ENCODE results near the gene DNAH2.
A peak's percentile ranks its signal among the peaks of the same experiment; 100 is the strongest.

The DNAH2 gene

DNA sequence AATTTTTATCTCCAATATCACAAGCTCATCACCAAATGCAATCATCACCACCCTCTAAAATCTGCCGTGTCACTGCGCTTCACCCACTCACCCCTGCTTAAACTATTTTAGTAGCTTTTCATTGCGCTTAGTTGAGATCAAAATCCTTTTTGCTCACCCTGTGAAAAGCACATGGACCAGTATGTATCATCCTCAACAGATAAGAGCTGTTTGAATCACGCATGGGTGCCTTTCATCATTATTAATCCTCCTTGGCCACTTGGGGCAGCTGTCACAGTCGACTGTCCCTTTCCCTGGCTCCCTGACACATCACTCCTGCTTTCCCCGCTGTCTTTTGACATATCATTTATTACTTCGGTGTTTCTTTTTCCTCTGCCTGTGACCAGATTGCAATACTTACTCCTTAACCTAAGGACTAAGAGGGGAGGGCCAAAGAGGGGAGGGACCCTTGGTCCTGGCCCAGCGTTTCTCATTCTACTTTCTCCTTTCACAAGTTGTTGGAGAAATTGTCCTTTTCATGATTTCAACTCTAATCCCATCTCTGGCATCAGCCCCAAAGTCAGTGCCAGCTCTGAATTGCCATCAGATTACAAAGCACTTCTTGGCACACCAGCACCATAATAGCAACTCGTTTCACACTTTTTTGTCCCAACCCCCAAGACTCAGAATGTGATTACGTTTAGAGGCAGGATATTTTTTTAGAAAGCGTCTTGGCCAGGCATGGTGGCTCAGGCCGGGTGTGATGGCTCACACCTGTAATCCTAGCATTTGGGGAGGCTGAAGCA lies 107.9 kb downstream of the DNAH2 start:
- no peak overlapping the region for H3K4me3 ChIP-seq (ENCODE audit: low read length)
- TF ChIP-seq, protein P1, sequence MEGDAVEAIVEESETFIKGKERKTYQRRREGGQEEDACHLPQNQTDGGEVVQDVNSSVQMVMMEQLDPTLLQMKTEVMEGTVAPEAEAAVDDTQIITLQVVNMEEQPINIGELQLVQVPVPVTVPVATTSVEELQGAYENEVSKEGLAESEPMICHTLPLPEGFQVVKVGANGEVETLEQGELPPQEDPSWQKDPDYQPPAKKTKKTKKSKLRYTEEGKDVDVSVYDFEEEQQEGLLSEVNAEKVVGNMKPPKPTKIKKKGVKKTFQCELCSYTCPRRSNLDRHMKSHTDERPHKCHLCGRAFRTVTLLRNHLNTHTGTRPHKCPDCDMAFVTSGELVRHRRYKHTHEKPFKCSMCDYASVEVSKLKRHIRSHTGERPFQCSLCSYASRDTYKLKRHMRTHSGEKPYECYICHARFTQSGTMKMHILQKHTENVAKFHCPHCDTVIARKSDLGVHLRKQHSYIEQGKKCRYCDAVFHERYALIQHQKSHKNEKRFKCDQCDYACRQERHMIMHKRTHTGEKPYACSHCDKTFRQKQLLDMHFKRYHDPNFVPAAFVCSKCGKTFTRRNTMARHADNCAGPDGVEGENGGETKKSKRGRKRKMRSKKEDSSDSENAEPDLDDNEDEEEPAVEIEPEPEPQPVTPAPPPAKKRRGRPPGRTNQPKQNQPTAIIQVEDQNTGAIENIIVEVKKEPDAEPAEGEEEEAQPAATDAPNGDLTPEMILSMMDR (conservative IDR thresholded peaks at IDR 0.05; ENCODE audit: low read depth, low read length): no peak
- DNase-seq (ENCODE audit: low read depth): peak; percentile 76

DNA sequence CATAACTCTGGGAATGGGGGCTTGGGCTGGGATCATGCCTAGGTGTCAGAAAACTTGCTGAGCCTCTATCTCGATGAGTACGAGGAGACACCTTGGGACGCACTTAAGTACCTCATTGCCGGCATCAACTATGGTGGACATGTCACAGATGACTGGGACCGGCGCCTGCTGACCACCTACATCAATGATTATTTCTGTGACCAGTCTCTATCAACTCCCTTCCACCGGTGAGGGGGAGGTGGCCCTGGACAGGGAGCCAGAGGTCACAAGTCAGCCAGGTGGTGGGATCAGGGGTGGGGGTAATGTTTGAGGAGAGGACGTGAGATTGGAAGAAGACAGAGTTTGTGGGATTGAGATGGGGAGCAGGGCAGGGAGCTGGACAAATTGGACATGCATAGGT lies 113.1 kb downstream of the DNAH2 start:
- DNase-seq (ENCODE audit: low read depth): no peak
- TF ChIP-seq, protein P1 (conservative IDR thresholded peaks at IDR 0.05; ENCODE audit: low read depth, low read length): no peak
- H3K4me3 ChIP-seq (ENCODE audit: low read length): no peak overlapping the region

DNA sequence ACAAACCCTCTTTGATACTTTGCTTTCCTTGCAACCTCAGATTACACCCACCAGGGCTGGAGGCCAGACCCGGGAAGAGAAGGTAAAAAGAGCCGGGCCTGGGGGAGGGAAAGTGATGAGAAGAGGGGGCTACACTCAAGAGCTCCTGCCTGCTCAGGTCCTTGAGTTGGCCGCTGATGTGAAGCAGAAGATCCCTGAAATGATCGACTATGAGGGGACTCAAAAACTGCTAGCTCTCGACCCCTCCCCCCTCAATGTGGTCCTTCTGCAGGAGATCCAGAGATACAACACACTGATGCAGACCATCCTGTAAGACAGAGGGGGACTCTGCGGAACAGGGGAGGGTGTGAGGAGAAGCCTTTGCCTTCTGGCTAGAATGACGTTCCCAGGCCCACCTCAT lies 113.7 kb downstream of the DNAH2 start:
- no peak for DNase-seq (ENCODE audit: low read depth)
- TF ChIP-seq, protein P1 (conservative IDR thresholded peaks at IDR 0.05; ENCODE audit: low read depth, low read length): no peak
- H3K4me3 ChIP-seq (ENCODE audit: low read length): no peak overlapping the region

DNA sequence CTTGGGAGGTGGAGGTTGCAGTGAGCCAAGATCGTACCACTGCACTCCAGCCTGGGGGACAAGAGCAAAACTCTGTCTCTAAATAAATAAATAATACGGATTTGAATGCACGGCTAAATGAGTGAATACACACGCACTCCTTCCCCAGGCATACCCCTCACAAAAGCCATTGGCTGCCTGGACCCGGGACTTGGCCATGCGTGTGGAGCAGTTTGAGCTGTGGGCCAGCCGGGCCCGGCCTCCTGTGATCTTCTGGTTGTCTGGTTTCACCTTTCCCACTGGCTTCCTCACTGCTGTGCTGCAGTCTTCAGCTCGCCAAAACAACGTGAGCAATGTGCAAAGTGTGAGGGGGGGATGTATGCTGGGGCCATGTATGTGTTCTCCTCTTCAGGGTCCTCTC lies 114.9 kb downstream of the DNAH2 start:
- TF ChIP-seq, protein P1 (conservative IDR thresholded peaks at IDR 0.05; ENCODE audit: low read depth, low read length): no peak
- no peak overlapping the region for H3K4me3 ChIP-seq (ENCODE audit: low read length)
- DNase-seq (ENCODE audit: low read depth): no peak

DNA sequence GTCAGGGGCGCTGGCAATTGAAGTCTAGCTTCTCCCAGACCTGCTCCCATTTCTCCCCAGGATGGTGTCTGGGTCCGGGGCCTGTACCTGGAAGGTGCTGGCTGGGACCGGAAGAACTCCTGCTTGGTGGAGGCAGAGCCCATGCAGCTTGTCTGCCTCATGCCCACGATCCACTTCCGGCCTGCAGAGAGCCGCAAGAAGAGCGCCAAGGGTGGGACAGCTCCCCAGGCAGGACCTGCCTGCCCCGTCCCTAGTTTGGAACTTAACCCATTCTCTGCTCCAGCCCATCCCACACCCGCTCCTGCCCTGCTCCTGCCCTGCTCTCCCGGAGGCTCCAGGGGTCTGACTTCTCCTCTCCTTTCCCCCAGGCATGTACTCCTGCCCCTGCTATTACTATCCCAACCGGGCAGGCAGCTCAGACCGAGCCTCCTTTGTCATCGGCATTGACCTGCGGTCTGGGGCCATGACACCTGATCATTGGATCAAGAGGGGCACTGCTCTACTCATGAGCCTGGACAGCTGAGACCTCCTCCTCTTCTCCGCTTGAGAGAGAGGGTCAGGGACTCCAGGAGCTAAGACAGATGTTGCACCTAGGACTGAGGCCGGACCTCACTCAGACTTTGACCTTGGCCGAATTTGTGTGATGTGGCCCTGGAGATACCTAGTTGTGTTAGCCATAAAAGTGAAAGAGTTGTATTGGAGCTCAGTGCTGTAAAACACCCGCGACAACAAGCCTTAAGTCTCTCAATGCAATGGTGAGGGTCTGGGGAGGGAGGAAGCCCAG lies 115.7 kb downstream of the DNAH2 start:
- no peak for DNase-seq (ENCODE audit: low read depth)
- TF ChIP-seq, protein P1 (conservative IDR thresholded peaks at IDR 0.05; ENCODE audit: low read depth, low read length): no peak

DNA sequence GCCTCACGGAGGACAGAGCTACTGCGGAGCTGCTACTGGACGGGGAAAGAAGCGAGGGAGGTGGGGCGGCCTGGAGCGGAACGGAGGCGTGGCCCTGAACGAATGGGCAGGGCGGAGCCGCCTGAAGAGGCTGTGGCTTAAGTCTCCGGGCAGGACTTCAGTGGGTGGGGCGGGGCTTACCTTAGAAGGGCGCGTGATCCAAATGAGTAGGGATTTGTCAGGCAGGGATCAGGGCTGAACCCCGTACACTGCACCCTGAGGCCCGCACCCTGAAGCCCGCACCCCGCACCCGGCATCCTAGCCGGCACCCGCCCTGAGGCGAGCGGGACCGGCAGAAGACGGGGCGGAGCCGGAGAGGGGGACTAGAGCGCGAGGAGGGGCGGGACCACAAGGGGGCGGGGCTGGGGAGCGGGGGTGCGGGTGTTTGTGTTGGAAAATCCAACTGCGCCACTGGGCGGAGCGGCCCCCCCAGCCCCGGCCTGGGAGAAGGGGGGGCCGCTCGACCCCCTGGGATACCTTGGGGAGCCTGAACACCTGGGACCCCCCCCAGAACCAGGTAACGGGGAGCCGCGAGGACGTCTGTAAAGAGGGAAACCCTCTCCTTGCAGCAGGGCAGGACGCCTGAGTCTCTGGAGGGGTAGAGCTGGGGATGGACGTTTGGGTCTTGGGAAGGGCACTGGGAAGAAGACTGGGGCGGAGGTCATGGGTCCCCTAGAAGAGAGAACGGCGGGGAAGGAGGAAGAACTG lies 116.4 kb downstream of the DNAH2 start, which contains the start of gene KDM6B:
Gene KDM6B (plus strand): TSS at position 423 of the 747 bp plus-strand sequence. CDS start 11,338 bp downstream, outside the sequence.
- no peak for DNase-seq (ENCODE audit: low read depth)
- TF ChIP-seq, protein P1 (conservative IDR thresholded peaks at IDR 0.05; ENCODE audit: low read depth, low read length): no peak
- H3K4me3 ChIP-seq (ENCODE audit: low read length): peak within 1 kb of the TSS; percentile 64

More for the DNA sequence above, 115.7 kb downstream of the DNAH2 start:
- H3K4me3 ChIP-seq (ENCODE audit: low read length): peak overlapping the region; percentile 64

Measured in retinal pigment epithelial cell (primary cell).